GM13977 (cell line): ENCODE results near the gene GUCY2D.
"Not testable (repeated sequence)": the region's sequence is repeated elsewhere in the genome, so short reads cannot be mapped to it uniquely, and the experiment has no call there.

Source experiments
- DNase-seq: peaks from one replicate; pipeline ENCODE4 v3.0.0; 2012; ENCODE audit warnings: low spot score
- in situ Hi-C: fragments of 300-500 bp; cut with MboI; formaldehyde crosslinking; loops from one replicate; pipeline ENCODE4 v1.12.0; 2022; ENCODE audit warnings: low sequenced_read_pairs, low pct_unique_long_range_greater_than_20kb, mixed read lengths, inconsistent platforms; ENCODE audit not compliant: unreplicated experiment
- TF ChIP-seq, protein P1 (sequence below): IDR thresholded peaks from 2 replicates; pipeline ENCODE4 v1.5.1; 2012; ENCODE audit warnings: mild to moderate bottlenecking, control low read depth; ENCODE audit not compliant: insufficient read depth; ENCODE audit errors: extremely low read depth, missing control alignments

GUCY2D gene

DNA sequence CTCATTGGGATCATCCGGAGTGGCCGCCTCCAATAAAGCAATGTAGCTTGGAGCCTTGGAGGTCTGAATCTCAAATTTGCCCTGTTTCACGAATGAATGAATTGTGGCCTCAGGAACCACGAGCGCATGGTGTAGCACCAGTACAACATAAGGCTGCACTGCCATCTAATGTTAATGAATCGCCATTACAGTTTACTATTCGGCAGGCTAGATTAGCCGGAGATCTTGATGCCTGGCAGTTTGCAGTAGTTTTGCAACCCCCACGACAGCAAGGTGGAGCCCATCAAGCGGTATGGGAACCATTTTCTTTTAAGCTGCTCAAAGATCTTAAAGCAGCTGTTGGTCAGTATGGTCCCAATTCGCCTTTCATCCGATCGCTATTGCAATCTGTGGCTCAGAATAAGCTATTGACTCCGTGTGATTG lies 55.3 kb downstream of the GUCY2D start:
- in situ Hi-C loops, result no loop called here
- TF ChIP-seq, protein P1, sequence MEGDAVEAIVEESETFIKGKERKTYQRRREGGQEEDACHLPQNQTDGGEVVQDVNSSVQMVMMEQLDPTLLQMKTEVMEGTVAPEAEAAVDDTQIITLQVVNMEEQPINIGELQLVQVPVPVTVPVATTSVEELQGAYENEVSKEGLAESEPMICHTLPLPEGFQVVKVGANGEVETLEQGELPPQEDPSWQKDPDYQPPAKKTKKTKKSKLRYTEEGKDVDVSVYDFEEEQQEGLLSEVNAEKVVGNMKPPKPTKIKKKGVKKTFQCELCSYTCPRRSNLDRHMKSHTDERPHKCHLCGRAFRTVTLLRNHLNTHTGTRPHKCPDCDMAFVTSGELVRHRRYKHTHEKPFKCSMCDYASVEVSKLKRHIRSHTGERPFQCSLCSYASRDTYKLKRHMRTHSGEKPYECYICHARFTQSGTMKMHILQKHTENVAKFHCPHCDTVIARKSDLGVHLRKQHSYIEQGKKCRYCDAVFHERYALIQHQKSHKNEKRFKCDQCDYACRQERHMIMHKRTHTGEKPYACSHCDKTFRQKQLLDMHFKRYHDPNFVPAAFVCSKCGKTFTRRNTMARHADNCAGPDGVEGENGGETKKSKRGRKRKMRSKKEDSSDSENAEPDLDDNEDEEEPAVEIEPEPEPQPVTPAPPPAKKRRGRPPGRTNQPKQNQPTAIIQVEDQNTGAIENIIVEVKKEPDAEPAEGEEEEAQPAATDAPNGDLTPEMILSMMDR, result peak; percentile 82
- peak; percentile 84 for DNase-seq

DNA sequence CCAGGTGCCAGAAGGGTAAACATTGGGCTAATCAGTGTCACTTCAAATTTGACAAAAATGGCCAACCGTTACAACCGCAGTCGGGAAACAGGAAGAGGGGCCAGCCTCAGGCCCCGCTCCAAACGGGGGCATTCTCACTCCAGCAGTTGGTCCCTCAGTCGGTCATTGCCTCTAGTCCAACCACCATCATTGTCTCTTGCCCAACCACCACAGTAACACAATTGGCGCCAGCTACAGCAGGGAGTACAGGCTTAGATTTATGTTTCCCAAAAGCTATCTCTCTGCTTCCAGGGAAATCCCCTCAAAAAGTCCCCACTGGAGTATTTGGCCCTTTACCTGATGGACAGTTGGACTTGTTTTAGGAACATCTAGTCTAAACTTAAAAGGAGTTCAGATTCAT lies 56.7 kb downstream of the GUCY2D start:
- TF ChIP-seq, protein P1, result no peak
- in situ Hi-C loops, result no loop called here
- no peak for DNase-seq

DNA sequence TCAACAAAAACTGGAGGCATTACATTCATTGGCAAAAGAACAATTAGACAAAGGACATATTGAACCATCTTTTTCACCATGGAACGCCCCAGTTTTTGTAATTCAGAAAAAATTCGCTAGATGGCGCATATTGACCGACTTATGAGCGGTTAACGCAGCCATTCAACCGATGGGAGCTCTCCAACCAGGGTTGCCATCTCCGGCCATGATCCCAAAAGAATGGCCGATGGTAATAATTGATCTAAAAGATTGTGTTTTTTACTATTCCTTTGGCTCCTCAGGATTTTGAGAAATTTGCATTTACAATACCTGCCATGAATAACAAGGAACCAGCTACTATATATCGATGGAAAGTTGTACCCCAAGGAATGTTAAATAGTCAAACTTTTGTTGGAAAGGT lies 57.9 kb downstream of the GUCY2D start:
- TF ChIP-seq, protein P1, result peak; percentile 60
- in situ Hi-C loops, result no loop called here
- DNase-seq, result peak; percentile 81

DNA sequence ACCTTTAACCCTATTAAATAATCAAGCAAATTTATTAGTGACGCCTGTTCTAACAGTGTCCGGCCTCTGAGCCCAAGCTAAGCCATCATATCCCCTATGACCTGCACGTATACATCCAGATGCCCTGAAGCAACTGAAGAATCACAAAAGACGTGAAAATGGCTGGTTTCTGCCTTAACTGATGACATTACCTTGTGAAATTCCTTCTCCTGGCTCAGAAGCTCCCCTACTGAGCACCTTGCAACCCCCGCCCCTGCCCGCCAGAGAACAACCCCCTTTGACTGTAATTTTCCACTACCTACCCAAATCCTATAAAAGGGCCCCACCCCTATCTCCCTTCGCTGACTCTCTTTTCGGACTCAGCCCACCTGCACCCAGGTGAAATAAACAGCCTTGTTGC lies 59.4 kb downstream of the GUCY2D start:
- in situ Hi-C loops, DNase-seq: not testable (repeated sequence)

DNA sequence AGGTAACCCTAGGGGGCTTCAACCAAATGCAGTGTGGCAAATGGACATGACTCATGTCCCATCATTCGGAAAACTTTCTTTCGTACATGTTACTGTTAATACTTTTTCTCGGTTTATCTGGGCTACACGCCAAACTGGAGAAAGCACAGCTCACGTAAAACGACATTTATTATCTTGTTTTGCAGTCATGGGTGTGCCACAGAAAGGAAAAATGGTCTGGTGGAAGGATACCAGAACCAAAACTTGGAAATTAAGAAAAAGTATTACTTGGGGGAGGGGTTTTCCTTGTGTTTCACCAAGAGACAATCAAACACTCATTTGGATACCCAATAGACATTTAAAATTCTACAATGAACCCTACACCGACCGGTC lies 60.0 kb downstream of the GUCY2D start:
- TF ChIP-seq, protein P1, result no peak
- DNase-seq, result no peak
- in situ Hi-C loops, result no loop called here

DNA sequence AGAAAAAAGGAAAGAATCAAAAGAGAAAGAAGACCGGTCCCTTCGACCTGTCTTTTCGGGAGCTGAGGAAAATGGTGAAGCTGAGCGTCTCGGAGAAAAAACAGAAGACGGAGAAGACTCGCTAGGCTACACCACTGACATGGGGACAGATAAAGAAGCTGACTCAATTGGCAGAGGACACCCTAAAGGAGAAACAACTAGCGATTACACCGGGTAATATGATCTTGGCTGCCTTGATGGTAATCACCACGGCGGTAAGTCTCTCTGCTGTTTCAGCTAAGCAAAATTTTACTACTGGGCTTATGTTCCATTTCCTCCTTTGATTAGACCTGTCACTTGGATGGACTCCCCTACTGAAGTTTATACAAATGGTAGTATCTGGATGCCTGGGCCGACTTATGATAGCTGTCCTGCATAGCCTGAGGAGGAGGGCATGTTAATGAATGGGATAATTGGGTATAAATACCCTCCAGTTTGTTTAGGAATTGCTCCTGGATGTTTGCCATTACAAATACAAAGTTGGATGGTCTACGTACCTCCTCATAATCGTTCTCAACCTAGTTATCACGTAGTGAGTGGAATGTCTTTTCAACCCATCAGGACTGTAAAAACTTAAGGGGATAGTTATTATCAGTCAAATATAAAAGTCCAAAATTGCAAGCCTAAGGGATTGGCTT lies 60.5 kb downstream of the GUCY2D start:
- DNase-seq, result no peak
- TF ChIP-seq, protein P1, result no peak
- in situ Hi-C loops, result no loop called here

DNA sequence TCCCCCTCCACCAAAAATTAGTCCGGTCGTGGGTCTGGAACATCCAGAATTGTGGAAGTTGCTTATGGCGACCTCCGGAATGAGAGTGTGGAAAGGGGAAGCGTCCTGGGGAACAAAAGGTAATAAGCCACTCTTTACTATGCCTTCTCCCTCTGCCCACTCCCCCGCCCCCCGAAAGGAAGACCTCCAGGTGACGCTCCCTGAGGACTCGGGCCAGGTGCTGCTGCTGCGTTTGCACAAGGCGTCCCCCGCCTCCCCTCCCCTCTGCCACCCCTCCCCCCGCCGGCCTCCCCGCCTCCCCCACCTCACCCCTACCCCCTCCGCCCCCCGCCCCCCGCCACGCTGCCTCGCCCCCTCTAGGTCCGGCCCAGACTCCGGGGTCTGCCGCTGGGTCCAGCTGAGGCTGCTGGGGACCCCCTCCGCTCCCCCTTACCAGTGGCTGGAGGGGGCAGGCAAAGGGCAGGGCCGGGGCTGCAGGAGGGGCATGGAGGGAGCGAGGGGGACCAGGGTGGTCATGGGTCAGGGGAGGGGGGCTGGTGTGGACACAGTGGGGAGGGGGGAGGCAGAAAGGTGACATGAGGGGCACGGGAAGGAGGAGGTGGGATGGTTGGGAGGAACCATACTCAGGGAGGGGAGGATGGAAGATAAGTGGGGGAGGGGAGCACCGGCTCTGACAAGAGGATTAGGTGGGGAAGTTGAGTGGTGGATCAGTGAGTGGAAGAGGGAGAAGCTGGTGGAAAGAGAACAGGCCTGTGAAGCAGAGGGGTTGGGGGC lies 61.5 kb downstream of the GUCY2D start:
- TF ChIP-seq, protein P1, result no peak
- DNase-seq, result no peak
- in situ Hi-C loops, result no loop called here
